Central memory CD8-positive, alpha-beta T cell (primary cell): ENCODE results near the gene ARHGAP15.
A peak's percentile ranks its signal among the peaks of the same experiment; 100 is the strongest.

Source experiments
- ATAC-seq: fragments of 150-1000 bp; cut with Tn5 transposase; replicated peaks from 2 replicates; pipeline ENCODE4 v1.10.0; 2022; ENCODE audit warnings: mild to moderate bottlenecking, moderate FRiP score, moderate number of reproducible peaks; ENCODE audit not compliant: poor library complexity, severe bottlenecking; ENCODE audit errors: extremely low read depth
- DNase-seq, 2 donors: peaks; one replicate each; pipeline ENCODE4 v3.0.0; 2021; ENCODE audit warnings: low spot score in 2 of 2
- H3K27ac Mint-ChIP-seq: one replicate; pipeline ENCODE4 v1.8.0; 2022; ENCODE audit warnings: low read depth, mild to moderate bottlenecking, moderate library complexity, mixed read lengths
- H3K27me3 Mint-ChIP-seq: one replicate; pipeline ENCODE4 v1.8.0; 2022; ENCODE audit warnings: mixed read lengths
- H3K36me3 Mint-ChIP-seq: one replicate; pipeline ENCODE4 v1.8.0; 2022; ENCODE audit warnings: mild to moderate bottlenecking, moderate library complexity, mixed read lengths; ENCODE audit not compliant: insufficient read depth
- H3K4me1 Mint-ChIP-seq: one replicate; pipeline ENCODE4 v1.8.0; 2022; ENCODE audit warnings: mixed read lengths
- H3K4me3 Mint-ChIP-seq: one replicate; pipeline ENCODE4 v1.8.0; 2022; ENCODE audit warnings: mild to moderate bottlenecking, moderate library complexity, mixed read lengths
- H3K9me3 Mint-ChIP-seq: one replicate; pipeline ENCODE4 v1.8.0; 2022; ENCODE audit warnings: mixed read lengths

Gene ARHGAP15

GRCh38 chr2:143572421-143572820 is 443.2 kb downstream of the ARHGAP15 start:
- no peaks in the 10 kb centered on the region for H3K9me3 Mint-ChIP-seq
- peak overlapping the region; percentile 27 for H3K27ac Mint-ChIP-seq
- DNase-seq, result no peak
- no peak for ATAC-seq
- no peaks in the 10 kb centered on the region for H3K27me3 Mint-ChIP-seq
- peaks cover 36% of the 10 kb centered on the region for H3K4me1 Mint-ChIP-seq
- no peak overlapping the region for H3K4me3 Mint-ChIP-seq
- H3K36me3 Mint-ChIP-seq, result peaks cover 17% of the 10 kb centered on the region

- H3K4me1 Mint-ChIP-seq, result peaks cover 37% of the 10 kb centered on the region
- peaks cover 13% of the 10 kb centered on the region for H3K36me3 Mint-ChIP-seq
- H3K27ac Mint-ChIP-seq, result no peak overlapping the region
- no peak for ATAC-seq
- DNase-seq, result no peak
- H3K9me3 Mint-ChIP-seq, result no peaks in the 10 kb centered on the region
- no peaks in the 10 kb centered on the region for H3K27me3 Mint-ChIP-seq
- no peak overlapping the region for H3K4me3 Mint-ChIP-seq
These were observed 444.9 kb downstream of the ARHGAP15 start for GRCh38 chr2:143574069-143574468.

GRCh38 chr2:143575340-143575739 is 446.1 kb downstream of the ARHGAP15 start:
- no peaks in the 10 kb centered on the region for H3K9me3 Mint-ChIP-seq
- H3K27ac Mint-ChIP-seq, result no peak overlapping the region
- peaks cover 9% of the 10 kb centered on the region for H3K36me3 Mint-ChIP-seq
- ATAC-seq (no peak), DNase-seq (no peak)
- no peaks in the 10 kb centered on the region for H3K27me3 Mint-ChIP-seq
- H3K4me1 Mint-ChIP-seq, result peaks cover 35% of the 10 kb centered on the region
- no peak overlapping the region for H3K4me3 Mint-ChIP-seq

GRCh38 chr2:143577489-143577888 is 448.3 kb downstream of the ARHGAP15 start:
- Mint-ChIP-seq H3K27me3 (no peaks in the 10 kb centered on the region), H3K27ac (no peak overlapping the region), H3K9me3 (no peaks in the 10 kb centered on the region), H3K4me3 (no peak overlapping the region), H3K36me3 (peaks cover 6% of the 10 kb centered on the region), H3K4me1 (peaks cover 43% of the 10 kb centered on the region)
- DNase-seq (no peak), ATAC-seq (no peak)

GRCh38 chr2:143579456-143579855 is 450.2 kb downstream of the ARHGAP15 start:
- Mint-ChIP-seq H3K4me1 (peaks cover 52% of the 10 kb centered on the region), H3K27me3 (no peaks in the 10 kb centered on the region), H3K4me3 (no peak overlapping the region), H3K27ac (no peak overlapping the region), H3K36me3 (peaks cover 6% of the 10 kb centered on the region), H3K9me3 (no peaks in the 10 kb centered on the region)
- ATAC-seq (no peak), DNase-seq (no peak)

GRCh38 chr2:143581134-143581533 is 451.9 kb downstream of the ARHGAP15 start:
- Mint-ChIP-seq H3K36me3 (peaks cover 8% of the 10 kb centered on the region), H3K27me3 (no peaks in the 10 kb centered on the region), H3K4me3 (no peak overlapping the region), H3K9me3 (no peaks in the 10 kb centered on the region), H3K27ac (peak overlapping the region; percentile 33), H3K4me1 (peaks cover 47% of the 10 kb centered on the region)
- DNase-seq (no peak), ATAC-seq (peak; percentile 43)

- Mint-ChIP-seq H3K36me3 (peaks cover 12% of the 10 kb centered on the region), H3K4me3 (no peak overlapping the region)
These were observed 453.0 kb downstream of the ARHGAP15 start for GRCh38 chr2:143582046-143582747.

GRCh38 chr2:143584936-143585335 is 455.7 kb downstream of the ARHGAP15 start:
- Mint-ChIP-seq H3K27ac (no peak overlapping the region), H3K9me3 (peaks cover 3% of the 10 kb centered on the region), H3K4me1 (peaks cover 54% of the 10 kb centered on the region), H3K27me3 (no peaks in the 10 kb centered on the region), H3K36me3 (peaks cover 11% of the 10 kb centered on the region), H3K4me3 (no peak overlapping the region)
- no peak for ATAC-seq
- DNase-seq, result no peak

More at GRCh38 chr2:143582046-143582747, 453.0 kb downstream of the ARHGAP15 start:
- Mint-ChIP-seq H3K27ac (peak overlapping the region; percentile 37), H3K27me3 (no peaks in the 10 kb centered on the region), H3K4me1 (peaks cover 46% of the 10 kb centered on the region), H3K9me3 (peaks cover 3% of the 10 kb centered on the region)
- ATAC-seq, result no peak
- no peak for DNase-seq

GRCh38 chr2:143586119-143586518 is 456.9 kb downstream of the ARHGAP15 start:
- ATAC-seq (no peak), DNase-seq (no peak)
- Mint-ChIP-seq H3K36me3 (peaks cover 19% of the 10 kb centered on the region), H3K9me3 (peaks cover 3% of the 10 kb centered on the region), H3K27me3 (no peaks in the 10 kb centered on the region), H3K4me3 (no peak overlapping the region), H3K4me1 (peaks cover 51% of the 10 kb centered on the region), H3K27ac (no peak overlapping the region)

- Mint-ChIP-seq H3K36me3 (peaks cover 29% of the 10 kb centered on the region), H3K9me3 (peaks cover 3% of the 10 kb centered on the region), H3K27ac (peak overlapping the region; percentile 20), H3K4me3 (no peak overlapping the region), H3K27me3 (no peaks in the 10 kb centered on the region), H3K4me1 (peaks cover 35% of the 10 kb centered on the region)
- DNase-seq (no peak), ATAC-seq (no peak)
These were observed 459.5 kb downstream of the ARHGAP15 start for GRCh38 chr2:143588746-143589145.

GRCh38 chr2:143594161-143594560 is 464.9 kb downstream of the ARHGAP15 start:
- no peak for DNase-seq
- Mint-ChIP-seq H3K36me3 (peaks cover 25% of the 10 kb centered on the region), H3K4me3 (no peak overlapping the region), H3K9me3 (no peaks in the 10 kb centered on the region), H3K4me1 (peaks cover 25% of the 10 kb centered on the region), H3K27ac (no peak overlapping the region), H3K27me3 (no peaks in the 10 kb centered on the region)
- no peak for ATAC-seq

- Mint-ChIP-seq H3K4me1 (peaks cover 23% of the 10 kb centered on the region), H3K27ac (no peak overlapping the region), H3K9me3 (no peaks in the 10 kb centered on the region), H3K27me3 (no peaks in the 10 kb centered on the region), H3K36me3 (peaks cover 27% of the 10 kb centered on the region), H3K4me3 (no peak overlapping the region)
- DNase-seq (no peak), ATAC-seq (no peak)
These were observed 465.5 kb downstream of the ARHGAP15 start for GRCh38 chr2:143594745-143595144.

GRCh38 chr2:143600116-143600515 is 470.9 kb downstream of the ARHGAP15 start:
- Mint-ChIP-seq H3K9me3 (no peaks in the 10 kb centered on the region), H3K36me3 (peaks cover 20% of the 10 kb centered on the region), H3K27ac (no peak overlapping the region), H3K4me1 (peaks cover 26% of the 10 kb centered on the region), H3K4me3 (no peak overlapping the region), H3K27me3 (no peaks in the 10 kb centered on the region)
- no peak for ATAC-seq
- no peak for DNase-seq
